Measurements from ENCODE around the gene DNAJC16. TPM values are rescaled to one million over a fixed set of nuclear protein-coding genes. Genes with fewer than 3 reads are reported as not detected.
"Not testable (repeated sequence)": the region's sequence is repeated elsewhere in the genome, so short reads cannot be mapped to it uniquely, and the experiment has no call there.

Gene DNAJC16
- total and polyA plus RNA-seq, 4 experiments from 2014 or later: 5.1 to 31.0 (median 18.9) TPM

- no peaks in the 10 kb centered on the region for H3K9me3 Mint-ChIP-seq
These were observed 11.5 kb upstream of the DNAJC16 start for GRCh38 chr1:15515022-15515663.

GRCh38 chr1:15519625-15520024 lies 7.0 kb upstream of the DNAJC16 start:
- H3K27me3 ChIP-seq (ENCODE audit: insufficient read depth, low read length): no peaks in the 10 kb centered on the region
- POLR2A ChIA-PET (ENCODE audit: partially characterized antibody): no interaction called here
- CTCF ChIA-PET (ENCODE audit: partially characterized antibody): no interaction called here
- no peaks in the 10 kb centered on the region for H3K9me3 ChIP-seq (ENCODE audit: control insufficient read depth in 1 of 2, low read length in 2 of 2)
- no peak overlapping the region for H3K27ac ChIP-seq (ENCODE audit: low read depth, low read length)
- no peaks in the 10 kb centered on the region for H3K9me3 Mint-ChIP-seq
- DNase-seq: no peak
- peaks cover 16 to 17% of the 10 kb centered on the region in 2 donors for H3K36me3 Mint-ChIP-seq
- intact Hi-C loops (cut with micrococcal nuclease): loop anchor here (10.0 kb wide), 3 partner anchors 455 to 1915 kb away; partner anchors contain the start of genes RCC2, SDHB and ZBTB17
- peaks cover 29% of the 10 kb centered on the region for H3K4me1 ChIP-seq (ENCODE audit: insufficient read depth, low read length)
- H3K27ac Mint-ChIP-seq: peak overlapping the region in 1 of 7 donors; percentile 75
- peaks cover 16 to 40% (median 29%) of the 10 kb centered on the region in 4 donors for H3K4me1 Mint-ChIP-seq
- H3K27me3 Mint-ChIP-seq: no peaks in the 10 kb centered on the region
- H3K4me3 ChIP-seq (ENCODE audit: low read length in 2 of 2): no peak overlapping the region
- H3K36me3 ChIP-seq (ENCODE audit: insufficient read depth, low read length): no peaks in the 10 kb centered on the region
- no peak overlapping the region for H3K4me3 Mint-ChIP-seq

More at GRCh38 chr1:15515022-15515663, 11.5 kb upstream of the DNAJC16 start:
- Histone ChIP-seq H3K36me3 (ENCODE audit: insufficient read depth, low read length) (no peaks in the 10 kb centered on the region), H3K27me3 (ENCODE audit: insufficient read depth, low read length) (no peaks in the 10 kb centered on the region), H3K4me1 (ENCODE audit: insufficient read depth, low read length) (peaks cover 9% of the 10 kb centered on the region), H3K4me3 (ENCODE audit: low read length in 2 of 2) (no peak overlapping the region), H3K27ac (ENCODE audit: low read depth, low read length) (no peak overlapping the region), H3K9me3 (ENCODE audit: control insufficient read depth in 1 of 2, low read length in 2 of 2) (no peaks in the 10 kb centered on the region)
- Mint-ChIP-seq H3K27me3 (no peaks in the 10 kb centered on the region), H3K4me1 (peaks cover 12 to 32% (median 23%) of the 10 kb centered on the region in 4 donors), H3K4me3 (peak overlapping the region in 2 of 8 donors; percentile 33 to 37), H3K36me3 (peaks cover 23 to 31% of the 10 kb centered on the region in 2 donors), H3K27ac (peak overlapping the region in 3 of 7 donors; percentile 5 to 78 (median 59))
- ChIA-PET CTCF (ENCODE audit: partially characterized antibody) (interaction anchor here (2.0 kb wide), 1 partner anchor 10 kb away, joined by 4 read pairs; no protein-coding TSS in a partner anchor), POLR2A (ENCODE audit: partially characterized antibody) (no interaction called here)
- DNase-seq: no peak
- intact Hi-C loops (cut with micrococcal nuclease): no loop called here

- Mint-ChIP-seq H3K4me3 (peak overlapping the region in 5 of 8 donors; percentile 0 to 61 (median 29)), H3K27ac (peak overlapping the region in 5 of 7 donors; percentile 0 to 63 (median 6)), H3K4me1 (peaks cover 22 to 47% (median 35%) of the 10 kb centered on the region in 4 donors), H3K36me3 (peaks cover 11 to 17% of the 10 kb centered on the region in 2 donors)
- intact Hi-C loops (cut with micrococcal nuclease): loop anchor here (10.0 kb wide), 3 partner anchors 453 to 1913 kb away; partner anchors contain the start of genes RCC2, SDHB and ZBTB17
- H3K4me3 ChIP-seq (ENCODE audit: low read length in 2 of 2); H3K36me3 ChIP-seq (ENCODE audit: insufficient read depth, low read length); H3K27me3 Mint-ChIP-seq; H3K9me3 Mint-ChIP-seq; H3K27me3 ChIP-seq (ENCODE audit: insufficient read depth, low read length); H3K9me3 ChIP-seq (ENCODE audit: control insufficient read depth in 1 of 2, low read length in 2 of 2); H3K27ac ChIP-seq (ENCODE audit: low read depth, low read length): not testable (repeated sequence)
- DNase-seq: peak in 1 of 5 donors; percentile 6
- CTCF ChIA-PET (ENCODE audit: partially characterized antibody): interaction anchor here (0.6 kb wide), 1 partner anchor 60 kb away, joined by 3 read pairs; no protein-coding TSS in a partner anchor
- peaks cover 33% of the 10 kb centered on the region for H3K4me1 ChIP-seq (ENCODE audit: insufficient read depth, low read length)
- POLR2A ChIA-PET (ENCODE audit: partially characterized antibody): interaction anchor here (0.6 kb wide), 1 partner anchor 71 kb away, joined by 4 read pairs; no protein-coding TSS in a partner anchor
These were observed 5.3 kb upstream of the DNAJC16 start for GRCh38 chr1:15521206-15521906.

- peak overlapping the region in 3 of 7 donors; percentile 3 to 86 (median 48) for H3K27ac Mint-ChIP-seq
- H3K27me3 ChIP-seq (ENCODE audit: insufficient read depth, low read length): no peaks in the 10 kb centered on the region
- H3K36me3 ChIP-seq (ENCODE audit: insufficient read depth, low read length): no peaks in the 10 kb centered on the region
- H3K4me3 ChIP-seq (ENCODE audit: low read length in 2 of 2): no peak overlapping the region
- CTCF ChIA-PET (ENCODE audit: partially characterized antibody): interaction anchor here (1.0 kb wide), 1 partner anchor 9 kb away, joined by 3 read pairs; no protein-coding TSS in a partner anchor
- DNase-seq: no peak
- H3K27me3 Mint-ChIP-seq: no peaks in the 10 kb centered on the region
- no peak overlapping the region for H3K4me3 Mint-ChIP-seq
- no peak overlapping the region for H3K27ac ChIP-seq (ENCODE audit: low read depth, low read length)
- H3K4me1 ChIP-seq (ENCODE audit: insufficient read depth, low read length): peaks cover 37% of the 10 kb centered on the region
- peaks cover 27 to 58% (median 42%) of the 10 kb centered on the region in 4 donors for H3K4me1 Mint-ChIP-seq
- intact Hi-C loops (cut with micrococcal nuclease): loop anchor here (10.0 kb wide), 3 partner anchors 452 to 1912 kb away; partner anchors contain the start of genes RCC2, SDHB and ZBTB17
- POLR2A ChIA-PET (ENCODE audit: partially characterized antibody): no interaction called here
- H3K9me3 Mint-ChIP-seq: no peaks in the 10 kb centered on the region
- peaks cover 6 to 8% of the 10 kb centered on the region in 2 donors for H3K36me3 Mint-ChIP-seq
- H3K9me3 ChIP-seq (ENCODE audit: control insufficient read depth in 1 of 2, low read length in 2 of 2): no peaks in the 10 kb centered on the region
These were observed 4.1 kb upstream of the DNAJC16 start for GRCh38 chr1:15522551-15522950.

- CTCF ChIA-PET (ENCODE audit: partially characterized antibody): interaction anchor here (1.0 kb wide), 1 partner anchor 9 kb away, joined by 3 read pairs; no protein-coding TSS in a partner anchor
- H3K27me3 ChIP-seq (ENCODE audit: insufficient read depth, low read length): no peaks in the 10 kb centered on the region
- DNase-seq: no peak
- H3K4me1 Mint-ChIP-seq: peaks cover 31 to 60% (median 48%) of the 10 kb centered on the region in 4 donors
- intact Hi-C loops (cut with micrococcal nuclease): loop anchor here (1.0 to 10.0 kb wide), 6 partner anchors 56 to 1911 kb away; partner anchors contain the start of genes RCC2, SDHB and ZBTB17
- peak overlapping the region; percentile 86 to 100 (median 100) for H3K27ac Mint-ChIP-seq
- no peaks in the 10 kb centered on the region for H3K9me3 ChIP-seq (ENCODE audit: control insufficient read depth in 1 of 2, low read length in 2 of 2)
- POLR2A ChIA-PET (ENCODE audit: partially characterized antibody): interaction anchor here (1.2 to 1.3 kb wide), 3 partner anchors 95 to 311 kb away, joined by 3 to 6 read pairs (median 4); no protein-coding TSS in a partner anchor
- H3K36me3 ChIP-seq (ENCODE audit: insufficient read depth, low read length): no peaks in the 10 kb centered on the region
- H3K9me3 Mint-ChIP-seq: no peaks in the 10 kb centered on the region
- H3K4me3 ChIP-seq (ENCODE audit: low read length in 2 of 2): peak overlapping the region; percentile 32 to 44
- peaks cover under 1 to 6% of the 10 kb centered on the region in 2 donors for H3K36me3 Mint-ChIP-seq
- H3K27me3 Mint-ChIP-seq: no peaks in the 10 kb centered on the region
- H3K4me1 ChIP-seq (ENCODE audit: insufficient read depth, low read length): peaks cover 43% of the 10 kb centered on the region
- peak overlapping the region; percentile 85 to 97 (median 94) for H3K4me3 Mint-ChIP-seq
- H3K27ac ChIP-seq (ENCODE audit: low read depth, low read length): peak overlapping the region; percentile 71
These were observed 3.3 kb upstream of the DNAJC16 start for GRCh38 chr1:15523104-15524020.

GRCh38 chr1:15524021-15524282 lies 2.7 kb upstream of the DNAJC16 start, which contains the start of gene CASP9:
TSS of gene CASP9 (minus strand) at chr1:15524215. CDS start at chr1:15524200, 15 bp downstream.
- no peaks in the 10 kb centered on the region for H3K27me3 Mint-ChIP-seq
- ChIA-PET CTCF (ENCODE audit: partially characterized antibody) (no interaction called here), POLR2A (ENCODE audit: partially characterized antibody) (interaction anchor here (1.2 to 1.3 kb wide), 3 partner anchors 94 to 310 kb away, joined by 3 to 6 read pairs (median 4); no protein-coding TSS in a partner anchor)
- intact Hi-C loops (cut with micrococcal nuclease): loop anchor here (1.0 to 10.0 kb wide), 6 partner anchors 55 to 1911 kb away; partner anchors contain the start of genes RCC2, SDHB and ZBTB17
- Histone ChIP-seq H3K4me3 (ENCODE audit: low read length in 2 of 2) (peak within 1 kb of the TSS; percentile 32 to 64), H3K27me3 (ENCODE audit: insufficient read depth, low read length) (no peaks in the 10 kb centered on the region), H3K4me1 (ENCODE audit: insufficient read depth, low read length) (peaks cover 43% of the 10 kb centered on the region), H3K9me3 (ENCODE audit: control insufficient read depth in 1 of 2, low read length in 2 of 2) (no peaks in the 10 kb centered on the region), H3K36me3 (ENCODE audit: insufficient read depth, low read length) (no peaks in the 10 kb centered on the region), H3K27ac (ENCODE audit: low read depth, low read length) (peak within 1 kb of the TSS; percentile 71)
- peaks cover 31 to 65% (median 48%) of the 10 kb centered on the region in 4 donors for H3K4me1 Mint-ChIP-seq
- peak within 1 kb of the TSS; percentile 86 to 100 (median 100) for H3K27ac Mint-ChIP-seq
- DNase-seq: no peak
- peak within 1 kb of the TSS; percentile 85 to 97 (median 94) for H3K4me3 Mint-ChIP-seq
- peaks cover 0 to 6% of the 10 kb centered on the region in 2 donors for H3K36me3 Mint-ChIP-seq
- peaks cover 0 to under 1% (median 0%) of the 10 kb centered on the region in 8 donors for H3K9me3 Mint-ChIP-seq
